ENCODE data around the gene ACOXL.
"Not testable (repeated sequence)": the region's sequence is repeated elsewhere in the genome, so short reads cannot be mapped to it uniquely, and the experiment has no call there.

Gene ACOXL

GRCh38 chr2:110732422-110733413, at the start of gene ACOXL:
Gene ACOXL (plus strand): TSS chr2:110732573. CDS start chr2:110768390, 35,817 bp downstream.
- no peak within 1 kb of the TSS for H3K4me3 ChIP-seq (ENCODE audit: low read depth, low read length)
- TF ChIP-seq CTCF (conservative IDR thresholded peaks at IDR 0.05; ENCODE audit: low read depth, low read length) = no peak
- DNase-seq (ENCODE audit: low read depth) = no peak

- DNase-seq (ENCODE audit: low read depth) = no peak
- no peak overlapping the region for H3K4me3 ChIP-seq (ENCODE audit: low read depth, low read length)
- TF ChIP-seq CTCF (conservative IDR thresholded peaks at IDR 0.05; ENCODE audit: low read depth, low read length) = no peak
Observed at GRCh38 chr2:110682872-110683271, 49.5 kb upstream of the ACOXL start.

GRCh38 chr2:110687775-110688484, 44.4 kb upstream of the ACOXL start:
- not testable (repeated sequence) for DNase-seq (ENCODE audit: low read depth); H3K4me3 ChIP-seq (ENCODE audit: low read depth, low read length)

GRCh38 chr2:110688594-110689091, 43.7 kb upstream of the ACOXL start:
- no peak for TF ChIP-seq CTCF (conservative IDR thresholded peaks at IDR 0.05; ENCODE audit: low read depth, low read length)
- no peak for DNase-seq (ENCODE audit: low read depth)
- no peak overlapping the region for H3K4me3 ChIP-seq (ENCODE audit: low read depth, low read length)

GRCh38 chr2:110690083-110690965, 42.0 kb upstream of the ACOXL start:
- no peak for DNase-seq (ENCODE audit: low read depth)
- TF ChIP-seq CTCF (conservative IDR thresholded peaks at IDR 0.05; ENCODE audit: low read depth, low read length) = no peak
- H3K4me3 ChIP-seq (ENCODE audit: low read depth, low read length) = no peak overlapping the region

- H3K4me3 ChIP-seq (ENCODE audit: low read depth, low read length) = no peak overlapping the region
- no peak for DNase-seq (ENCODE audit: low read depth)
- TF ChIP-seq CTCF (conservative IDR thresholded peaks at IDR 0.05; ENCODE audit: low read depth, low read length) = no peak
Observed at GRCh38 chr2:110691612-110692258, 40.6 kb upstream of the ACOXL start.

GRCh38 chr2:110695146-110695898, 37.1 kb upstream of the ACOXL start:
- not testable (repeated sequence) for H3K4me3 ChIP-seq (ENCODE audit: low read depth, low read length)
- DNase-seq (ENCODE audit: low read depth) = peak; percentile 27

- not testable (repeated sequence) for H3K4me3 ChIP-seq (ENCODE audit: low read depth, low read length); DNase-seq (ENCODE audit: low read depth)
Observed at GRCh38 chr2:110698253-110698652, 34.1 kb upstream of the ACOXL start.
